ENCODE measurements around the gene ZNF221. TPM values are rescaled to one million over a fixed set of nuclear protein-coding genes. Genes with fewer than 3 reads are reported as not detected.

ZNF221 gene
- total and polyA plus RNA-seq, 4 donors = 0.30 to 3.5 (median 1.7) TPM

DNA sequence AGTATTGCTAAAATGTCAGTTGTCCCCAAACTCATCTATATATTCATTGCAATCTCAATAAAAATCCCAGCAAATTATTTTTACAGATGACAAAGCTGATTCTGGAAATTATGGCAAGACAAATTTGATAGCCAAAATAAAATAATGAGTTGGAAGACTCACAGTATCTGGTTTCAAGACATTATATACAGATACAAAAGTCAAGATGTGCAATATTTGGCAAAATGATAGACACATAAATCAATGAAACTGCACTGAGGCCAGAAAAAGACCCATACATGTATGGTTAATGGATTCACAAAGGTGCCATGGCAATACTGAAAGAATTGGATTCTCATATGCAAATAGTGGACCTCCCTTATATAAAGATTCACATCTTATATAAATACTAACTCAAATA, 40.1 kb upstream of the ZNF221 start:
- H3K4me3 ChIP-seq (ENCODE audit: low read depth in 1 of 3, low read length in 3 of 3) = peak overlapping the region in 1 of 3 donors; percentile 15
- DNase-seq (ENCODE audit: low spot score) = no peak
- H3K36me3 ChIP-seq (ENCODE audit: control insufficient read depth in 4 of 4, insufficient read depth in 3 of 4, low read depth in 1 of 4, low read length in 3 of 4) = peaks cover 8 to 35% (median 28%) of the 10 kb centered on the region in 4 donors
- H3K9ac ChIP-seq (ENCODE audit: low read depth in 1 of 2, low read length in 2 of 2) = no peak overlapping the region
- no peak overlapping the region for H3K27ac ChIP-seq (ENCODE audit: low read depth in 1 of 2, low read length in 2 of 2)
- TF ChIP-seq GABPA (IDR thresholded peaks at IDR 0.05 in 1 of 2, conservative IDR thresholded peaks at IDR 0.05 in 1 of 2) = no peak
- TF ChIP-seq EGR1 (IDR thresholded peaks at IDR 0.05; ENCODE audit: low read depth in 2 of 2) = no peak
- TF ChIP-seq, protein P1, sequence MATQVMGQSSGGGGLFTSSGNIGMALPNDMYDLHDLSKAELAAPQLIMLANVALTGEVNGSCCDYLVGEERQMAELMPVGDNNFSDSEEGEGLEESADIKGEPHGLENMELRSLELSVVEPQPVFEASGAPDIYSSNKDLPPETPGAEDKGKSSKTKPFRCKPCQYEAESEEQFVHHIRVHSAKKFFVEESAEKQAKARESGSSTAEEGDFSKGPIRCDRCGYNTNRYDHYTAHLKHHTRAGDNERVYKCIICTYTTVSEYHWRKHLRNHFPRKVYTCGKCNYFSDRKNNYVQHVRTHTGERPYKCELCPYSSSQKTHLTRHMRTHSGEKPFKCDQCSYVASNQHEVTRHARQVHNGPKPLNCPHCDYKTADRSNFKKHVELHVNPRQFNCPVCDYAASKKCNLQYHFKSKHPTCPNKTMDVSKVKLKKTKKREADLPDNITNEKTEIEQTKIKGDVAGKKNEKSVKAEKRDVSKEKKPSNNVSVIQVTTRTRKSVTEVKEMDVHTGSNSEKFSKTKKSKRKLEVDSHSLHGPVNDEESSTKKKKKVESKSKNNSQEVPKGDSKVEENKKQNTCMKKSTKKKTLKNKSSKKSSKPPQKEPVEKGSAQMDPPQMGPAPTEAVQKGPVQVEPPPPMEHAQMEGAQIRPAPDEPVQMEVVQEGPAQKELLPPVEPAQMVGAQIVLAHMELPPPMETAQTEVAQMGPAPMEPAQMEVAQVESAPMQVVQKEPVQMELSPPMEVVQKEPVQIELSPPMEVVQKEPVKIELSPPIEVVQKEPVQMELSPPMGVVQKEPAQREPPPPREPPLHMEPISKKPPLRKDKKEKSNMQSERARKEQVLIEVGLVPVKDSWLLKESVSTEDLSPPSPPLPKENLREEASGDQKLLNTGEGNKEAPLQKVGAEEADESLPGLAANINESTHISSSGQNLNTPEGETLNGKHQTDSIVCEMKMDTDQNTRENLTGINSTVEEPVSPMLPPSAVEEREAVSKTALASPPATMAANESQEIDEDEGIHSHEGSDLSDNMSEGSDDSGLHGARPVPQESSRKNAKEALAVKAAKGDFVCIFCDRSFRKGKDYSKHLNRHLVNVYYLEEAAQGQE (IDR thresholded peaks at IDR 0.05) = no peak
- TF ChIP-seq SP1 (IDR thresholded peaks at IDR 0.05) = no peak
- no peak for TF ChIP-seq ATF3 (IDR thresholded peaks at IDR 0.05)
- TF ChIP-seq JUND (IDR thresholded peaks at IDR 0.05) = no peak
- TF ChIP-seq TAF1 (conservative IDR thresholded peaks at IDR 0.05) = no peak
- TF ChIP-seq RXRA (IDR thresholded peaks at IDR 0.05) = no peak
- H3K9me3 ChIP-seq (ENCODE audit: control insufficient read depth in 4 of 4, low read length in 3 of 4) = peaks cover 50 to 95% (median 81%) of the 10 kb centered on the region in 4 donors
- H3K27me3 ChIP-seq (ENCODE audit: control insufficient read depth in 4 of 4, insufficient read depth in 4 of 4, low read length in 3 of 4) = no peaks in the 10 kb centered on the region
- no peaks in the 10 kb centered on the region for H3K4me1 ChIP-seq (ENCODE audit: control insufficient read depth in 4 of 4, insufficient read depth in 4 of 4, low read length in 3 of 4)

GRCh38 chr19:43913383-43913782, 37.6 kb upstream of the ZNF221 start:
- Histone ChIP-seq H3K27me3 (ENCODE audit: control insufficient read depth in 4 of 4, insufficient read depth in 4 of 4, low read length in 3 of 4) (no peaks in the 10 kb centered on the region), H3K9ac (ENCODE audit: low read depth in 1 of 2, low read length in 2 of 2) (no peak overlapping the region), H3K4me3 (ENCODE audit: low read depth in 1 of 3, low read length in 3 of 3) (peak overlapping the region in 2 of 3 donors; percentile 7 to 77), H3K9me3 (ENCODE audit: control insufficient read depth in 4 of 4, low read length in 3 of 4) (peaks cover 51 to 97% (median 79%) of the 10 kb centered on the region in 4 donors), H3K36me3 (ENCODE audit: control insufficient read depth in 4 of 4, insufficient read depth in 3 of 4, low read depth in 1 of 4, low read length in 3 of 4) (peaks cover 19 to 60% (median 52%) of the 10 kb centered on the region in 4 donors), H3K4me1 (ENCODE audit: control insufficient read depth in 4 of 4, insufficient read depth in 4 of 4, low read length in 3 of 4) (no peaks in the 10 kb centered on the region), H3K27ac (ENCODE audit: low read depth in 1 of 2, low read length in 2 of 2) (no peak overlapping the region)
- DNase-seq (ENCODE audit: low spot score) = no peak
- WGBS = 98% methylated on average over 7 of the region's 7 CpGs
- no peak for TF ChIP-seq CTCF (IDR thresholded peaks at IDR 0.05; ENCODE audit: low read depth, low read length, missing input control)
- no peak for TF ChIP-seq GABPA (IDR thresholded peaks at IDR 0.05 in 1 of 2, conservative IDR thresholded peaks at IDR 0.05 in 1 of 2)
- TF ChIP-seq EGR1 (IDR thresholded peaks at IDR 0.05; ENCODE audit: low read depth in 2 of 2) = no peak
- TF ChIP-seq FOXA1 (IDR thresholded peaks at IDR 0.05) = no peak
- TF ChIP-seq ATF3 (IDR thresholded peaks at IDR 0.05) = no peak
- TF ChIP-seq RAD21 (IDR thresholded peaks at IDR 0.05) = no peak
- TF ChIP-seq, protein P1 (IDR thresholded peaks at IDR 0.05) = no peak
- TF ChIP-seq HNF4A (conservative IDR thresholded peaks at IDR 0.05) = no peak
- no peak for TF ChIP-seq YY1 (IDR thresholded peaks at IDR 0.05)
- no peak for TF ChIP-seq JUND (IDR thresholded peaks at IDR 0.05)
- TF ChIP-seq FOXA2 (IDR thresholded peaks at IDR 0.05) = no peak
- TF ChIP-seq SP1 (IDR thresholded peaks at IDR 0.05) = no peak
- TF ChIP-seq TAF1 (conservative IDR thresholded peaks at IDR 0.05) = no peak
- TF ChIP-seq MAX (IDR thresholded peaks at IDR 0.05) = no peak

Measured in liver (tissue), 9 donors.